H1 (cell line): ENCODE measurements around the gene ARL11. TPM values are rescaled to one million over a fixed set of nuclear protein-coding genes. Genes with fewer than 3 reads are reported as not detected.

Experiments
- CTCF ChIA-PET: fragments of 300-600 bp; sonication (Branson Sonifier 250); formaldehyde crosslinking; loops from one replicate; lab custom pipeline; 2021; ENCODE audit not compliant: partially characterized antibody; lab: Charles Lee
- POLR2A ChIA-PET: fragments of 300-600 bp; sonication (Branson Sonifier 250); formaldehyde crosslinking; loops from one replicate; lab custom pipeline; 2021; ENCODE audit warnings: inconsistent platforms; ENCODE audit not compliant: partially characterized antibody; lab: Charles Lee
- DNase-seq, 2 experiments: peaks; one replicate each; pipeline versions ENCODE4 v3.0.0 to v3.0.0-alpha.2; 2010 to 2022; ENCODE audit warnings: low spot score in 2 of 2, low read depth in 1 of 2, mixed read lengths in 1 of 2
- FAIRE-seq: peaks from 2 replicates; lab custom pipeline; 2011; peaks lifted over from hg19 to GRCh38; lab: Jason Lieb, UNC
- H2AFZ ChIP-seq: 2 replicates; pipeline ENCODE4 v1.8.1; 2012; ENCODE audit warnings: low read length, inconsistent platforms
- H2AK5ac ChIP-seq: 2 replicates; pipeline ENCODE4 v1.6.1; 2013; ENCODE audit warnings: low read depth, low read length
- H2BK120ac ChIP-seq: replicated peaks from 2 replicates; pipeline ENCODE3; 2013; ENCODE audit warnings: low read depth, low read length, inconsistent platforms
- H2BK12ac ChIP-seq: 2 replicates; pipeline ENCODE4 v1.6.1; 2013; ENCODE audit warnings: low read depth, low read length
- H2BK15ac ChIP-seq: 2 replicates; pipeline ENCODE4 v1.6.1; 2013; ENCODE audit warnings: low read length
- H2BK20ac ChIP-seq: 2 replicates; pipeline ENCODE4 v1.6.1; 2013; ENCODE audit warnings: low read length
- H2BK5ac ChIP-seq: 2 replicates; pipeline ENCODE4 v1.6.1; 2013; ENCODE audit warnings: low read depth, low read length
- H3K14ac ChIP-seq: 2 replicates; pipeline ENCODE4 v1.6.1; 2013; ENCODE audit warnings: inconsistent platforms; ENCODE audit not compliant: insufficient read length
- H3K18ac ChIP-seq: 2 replicates; pipeline ENCODE4 v1.6.1; 2013; ENCODE audit warnings: low read length; ENCODE audit errors: extremely low read depth
- H3K23ac ChIP-seq: 2 replicates; pipeline ENCODE4 v1.6.1; 2013; ENCODE audit warnings: inconsistent platforms; ENCODE audit not compliant: insufficient read length
- H3K23me2 ChIP-seq: 2 replicates; pipeline ENCODE4 v1.6.1; 2013; ENCODE audit warnings: low read depth, low read length
- H3K27ac ChIP-seq: 2 replicates; pipeline ENCODE4 v1.6.1; 2011; ENCODE audit warnings: low read depth, low read length, inconsistent platforms
- H3K27me3 ChIP-seq, 4 experiments: replicated peaks in 1 of 4; 1 replicate in 1 of 4; 2 replicates in 3 of 4; pipeline versions ENCODE4 v1.6.1 to v1.8.1; 2011 to 2013; ENCODE audit warnings: low read length in 3 of 4, mild to moderate bottlenecking in 3 of 4, inconsistent platforms in 2 of 4, mixed read lengths in 2 of 4, moderate library complexity in 1 of 4; ENCODE audit not compliant: control insufficient read depth in 3 of 4, insufficient read depth in 3 of 4; ENCODE audit errors: extremely low read depth in 1 of 4
- H3K36me3 ChIP-seq, 4 experiments: 2 replicates each; pipeline versions ENCODE4 v1.6.1 to v1.8.1; 2011 to 2013; ENCODE audit warnings: mild to moderate bottlenecking in 4 of 4, low read length in 3 of 4, moderate library complexity in 2 of 4, control low read depth in 1 of 4, inconsistent platforms in 1 of 4; ENCODE audit not compliant: insufficient read depth in 4 of 4, control insufficient read depth in 2 of 4
- H3K4ac ChIP-seq: replicated peaks from 2 replicates; pipeline ENCODE3; 2013; ENCODE audit warnings: low read length, low read depth, mixed read lengths, inconsistent platforms; ENCODE audit not compliant: insufficient read length
- H3K4me1 ChIP-seq, 4 experiments: replicated peaks in 1 of 4; 1 replicate in 1 of 4; 2 replicates in 3 of 4; pipeline versions ENCODE4 v1.6.1 to v1.8.1; 2011 to 2013; ENCODE audit warnings: low read length in 3 of 4, inconsistent platforms in 2 of 4, mixed read lengths in 1 of 4; ENCODE audit not compliant: insufficient read depth in 4 of 4, control insufficient read depth in 3 of 4
- H3K4me2 ChIP-seq, 2 experiments: 2 replicates each; pipeline versions ENCODE4 v1.6.1 to v1.8.1; 2011 to 2013; ENCODE audit warnings: low read depth in 2 of 2, low read length in 2 of 2, control low read depth in 1 of 2, inconsistent platforms in 1 of 2, mild to moderate bottlenecking in 1 of 2; ENCODE audit not compliant: insufficient read depth in 1 of 2
- H3K4me3 ChIP-seq, 4 experiments: fragments of 200-600, 300-600 bp in 1 of 4; sonication (generic), shearing (Covaris generic), sonication (Bioruptor Twin) in 1 of 4; 2 replicates each; pipeline versions ENCODE4 v1.5.1 to v1.8.1; 2011 to 2016; ENCODE audit warnings: low read length in 4 of 4, low read depth in 3 of 4, control low read depth in 2 of 4, inconsistent platforms in 2 of 4, mild to moderate bottlenecking in 2 of 4, mixed read lengths in 1 of 4, moderate library complexity in 1 of 4; ENCODE audit not compliant: insufficient read depth in 2 of 4; ENCODE audit errors: extremely low read depth in 1 of 4
- H3K56ac ChIP-seq: replicated peaks from 2 replicates; pipeline ENCODE3; 2013; ENCODE audit warnings: low read depth, mild to moderate bottlenecking, mixed read lengths, low read length, inconsistent platforms; ENCODE audit not compliant: insufficient read length
- H3K79me1 ChIP-seq: 2 replicates; pipeline ENCODE4 v1.6.1; 2013; ENCODE audit warnings: low read depth, low read length, control low read depth
- H3K79me2 ChIP-seq, 2 experiments: 2 replicates each; pipeline versions ENCODE4 v1.6.1 to v1.8.1; 2012 to 2013; ENCODE audit warnings: low read length in 2 of 2, mild to moderate bottlenecking in 2 of 2, inconsistent platforms in 1 of 2; ENCODE audit not compliant: insufficient read depth in 2 of 2, control insufficient read depth in 1 of 2
- H3K9ac ChIP-seq, 4 experiments: replicated peaks in 1 of 4; 1 replicate in 1 of 4; 2 replicates in 3 of 4; pipeline versions ENCODE4 v1.6.1 to v1.8.1; 2011 to 2013; ENCODE audit warnings: low read depth in 3 of 4, low read length in 3 of 4, control low read depth in 2 of 4, mild to moderate bottlenecking in 2 of 4, moderate library complexity in 2 of 4, inconsistent platforms in 1 of 4; ENCODE audit errors: extremely low read depth in 1 of 4
- H3K9me3 ChIP-seq, 2 experiments: 2 replicates each; pipeline versions ENCODE4 v1.6.1 to v1.8.1; 2012 to 2013; ENCODE audit warnings: mild to moderate bottlenecking in 2 of 2, moderate library complexity in 2 of 2, control low read depth in 1 of 2, inconsistent platforms in 1 of 2, low read depth in 1 of 2, low read length in 1 of 2, mixed read lengths in 1 of 2; ENCODE audit not compliant: insufficient read depth in 2 of 2
- H4K20me1 ChIP-seq, 2 experiments: replicated peaks in 1 of 2; 2 replicates each; pipeline versions ENCODE3 to v1.8.1; 2011 to 2013; ENCODE audit warnings: inconsistent platforms in 2 of 2, low read length in 2 of 2, mild to moderate bottlenecking in 1 of 2; ENCODE audit not compliant: insufficient read depth in 2 of 2, control insufficient read depth in 1 of 2
- H4K5ac ChIP-seq: 2 replicates; pipeline ENCODE4 v1.6.1; 2013; ENCODE audit warnings: low read length, low read depth, mixed read lengths, inconsistent platforms; ENCODE audit not compliant: insufficient read length
- H4K8ac ChIP-seq: 2 replicates; pipeline ENCODE4 v1.8.0; 2013; ENCODE audit warnings: mild to moderate bottlenecking, moderate library complexity, low read length, inconsistent platforms; ENCODE audit not compliant: insufficient read depth; ENCODE audit errors: extremely low read depth
- H4K91ac ChIP-seq: replicated peaks from 2 replicates; pipeline ENCODE3; 2013; ENCODE audit warnings: low read length, mixed read lengths, inconsistent platforms; ENCODE audit not compliant: insufficient read length
- CHD1 ChIP-seq: IDR thresholded peaks from 2 replicates; pipeline ENCODE4 v1.6.1; 2012; ENCODE audit warnings: low read depth, low read length, improper control_type of control experiment
- CTCF ChIP-seq, 3 experiments: IDR thresholded peaks; 1 replicate in 2 of 3; 2 replicates in 1 of 3; pipeline versions ENCODE4 v1.5.1 to v1.6.1; 2011; ENCODE audit warnings: low read length in 3 of 3, mild to moderate bottlenecking in 3 of 3, inconsistent platforms in 2 of 3, low read depth in 1 of 3, moderate library complexity in 1 of 3; ENCODE audit not compliant: insufficient read depth in 1 of 3; ENCODE audit errors: control extremely low read depth in 1 of 3
- HDAC6 ChIP-seq: IDR thresholded peaks from one replicate; pipeline ENCODE4 v1.7.1; 2012; ENCODE audit warnings: low read depth, mild to moderate bottlenecking, inconsistent platforms, low read length, moderate library complexity
- SIN3A ChIP-seq, 2 experiments: IDR thresholded peaks in 1 of 2; conservative IDR thresholded peaks in 1 of 2; 2 replicates each; pipeline ENCODE4 v1.6.1; 2011 to 2012; ENCODE audit warnings: low read length in 2 of 2, improper control_type of control experiment in 1 of 2, low read depth in 1 of 2, mild to moderate bottlenecking in 1 of 2
- SP1 ChIP-seq: IDR thresholded peaks from 2 replicates; pipeline ENCODE4 v1.6.1; 2011; ENCODE audit warnings: low read depth, low read length
- YY1 ChIP-seq: IDR thresholded peaks from 2 replicates; pipeline ENCODE4 v1.6.1; 2011; ENCODE audit warnings: low read depth, mild to moderate bottlenecking, low read length
- WGBS, 2 experiments: shearing (Covaris generic) in 1 of 2; methylation state at CpG; one replicate each; pipeline versions ENCODE4 v1.1.6 to v1.1.7; 2013 to 2015; ENCODE audit warnings: low lambda C conversion rate in 2 of 2, mixed read lengths in 2 of 2, inconsistent platforms in 1 of 2, low coverage in 1 of 2, missing lambda C conversion rate in 1 of 2; ENCODE audit not compliant: insufficient replicate concordance in 2 of 2, insufficient coverage in 1 of 2, insufficient read length in 1 of 2; ENCODE audit errors: extremely low coverage in 1 of 2, missing lambda C conversion rate in 1 of 2; 5-methylcytosine and 5-hydroxymethylcytosine counted together
- polyA plus RNA-seq, 7 experiments: library from polyadenylated mRNA; depleted of rRNA in 3 of 7; stranded (reverse) in 5 of 7; unstranded in 2 of 7; fragments of >200 nt in 5 of 7; fragments of 200-250 nt in 2 of 7; gene quantifications; 1 replicate in 5 of 7; 2 replicates in 1 of 7; 4 replicates in 1 of 7; pipeline versions ENCODE4 v1.2.1 to v1.2.3, GENCODE V29; 2011 to 2013; ENCODE audit warnings: missing spikeins in 2 of 7, mixed read lengths in 2 of 7
- total RNA-seq: library from RNA; stranded (reverse); fragmentation: NEBNext Ultra II Directional; extraction: Animal tissue kit (Norgen Biotek cat#: 25700); gene quantifications from 2 replicates; pipeline ENCODE4 v1.2.1, GENCODE V29; 2021

ARL11 gene
- total and polyA plus RNA-seq, 2 of the 8 experiments (the other 6 are each of a cell fraction or from before 2014, with no cell fraction given) = 0.45 to 0.52 TPM

- no peak overlapping the region for H2AK5ac ChIP-seq
- no peak overlapping the region for H2BK120ac ChIP-seq
- H3K27me3 ChIP-seq = no peaks in the 10 kb centered on the region
- no peaks in the 10 kb centered on the region for H3K23me2 ChIP-seq
- no peak overlapping the region for H3K4ac ChIP-seq
- H2BK5ac ChIP-seq = no peak overlapping the region
- FAIRE-seq (no peak), DNase-seq (no peak)
- WGBS, 2 experiments = 89% methylated on average over 13 of the region's 13 CpGs; no CpG with 5 or more reads in 1 of the 2 experiments
- no peak overlapping the region for H3K18ac ChIP-seq
- no peaks in the 10 kb centered on the region for H3K79me1 ChIP-seq
- no peaks in the 10 kb centered on the region for H4K20me1 ChIP-seq
- H3K36me3 ChIP-seq = no peaks in the 10 kb centered on the region; a peak in 1 of 8 replicates
- H3K79me2 ChIP-seq = no peaks in the 10 kb centered on the region
- H2BK12ac ChIP-seq = no peak overlapping the region
- H3K23ac ChIP-seq = no peak overlapping the region
- CTCF ChIA-PET = no interaction called here
- H4K91ac ChIP-seq = no peak overlapping the region
- H3K14ac ChIP-seq = no peak overlapping the region
- H2BK15ac ChIP-seq = 0 out of 2 replicates have a peak overlapping the region, but pooled peaks have one; percentile 31
- no peak overlapping the region for H3K56ac ChIP-seq
- peaks cover 0 to 1% (median 0%) of the 10 kb centered on the region in 4 experiments; a peak in 1 of 7 replicates for H3K4me1 ChIP-seq
- POLR2A ChIA-PET = interaction anchor here (0.6 to 1.6 kb wide), 3 partner anchors 9 to 147 kb away, joined by 3 read pairs; partner anchors contain the start of gene KPNA3
- H3K4me3 ChIP-seq = no peak overlapping the region
- H4K5ac ChIP-seq = no peak overlapping the region
- no peaks in the 10 kb centered on the region for H3K9me3 ChIP-seq
- H2BK20ac ChIP-seq = no peak overlapping the region
- H3K9ac ChIP-seq = no peak overlapping the region
- no peak overlapping the region for H2AFZ ChIP-seq
- TF ChIP-seq HDAC6 (no peak), CTCF (IDR thresholded peaks at IDR 0.05; ENCODE audit: control extremely low read depth in 1 of 3, insufficient read depth in 1 of 3, low read depth in 1 of 3, low read length in 3 of 3) (no peak), YY1 (no peak), SIN3A (conservative IDR thresholded peaks at IDR 0.05 in 1 of 2, IDR thresholded peaks at IDR 0.05 in 1 of 2; ENCODE audit: low read depth in 1 of 2, low read length in 2 of 2) (no peak), SP1 (no peak), CHD1 (no peak)
- H3K27ac ChIP-seq = no peak overlapping the region
- H3K4me2 ChIP-seq = no peak overlapping the region
- no peak overlapping the region for H4K8ac ChIP-seq
These were observed 17.1 kb downstream of the ARL11 start for GRCh38 chr13:49645451-49645850.
